Tibial nerve (tissue), 4 donors: Measurements from ENCODE around the gene CCDC63.

Experiments
- EP300 ChIP-seq, 2 donors: sonication (generic); formaldehyde crosslinking; IDR thresholded peaks; one replicate each; pipeline ENCODE4 v1.6.1; 2017; ENCODE audit warnings: antibody characterized with exemption in 2 of 2, mild to moderate bottlenecking in 1 of 2
- POLR2A ChIP-seq, 2 donors: fragments of 450-650 bp; IDR thresholded peaks; one replicate each; pipeline ENCODE4 v1.6.1; 2017; ENCODE audit warnings: antibody characterized with exemption in 2 of 2, mild to moderate bottlenecking in 2 of 2, moderate library complexity in 2 of 2
- TF ChIP-seq, protein P1 (sequence below), 5 experiments: fragments of 200-600 bp in 3 of 5; fragments of 450-650 bp in 2 of 5; sonication (generic) in 3 of 5; IDR thresholded peaks; one replicate each; pipeline ENCODE4 v1.5.1; 2016 to 2019; ENCODE audit warnings: antibody characterized with exemption in 5 of 5, mild to moderate bottlenecking in 3 of 5, moderate library complexity in 2 of 5

DNA sequence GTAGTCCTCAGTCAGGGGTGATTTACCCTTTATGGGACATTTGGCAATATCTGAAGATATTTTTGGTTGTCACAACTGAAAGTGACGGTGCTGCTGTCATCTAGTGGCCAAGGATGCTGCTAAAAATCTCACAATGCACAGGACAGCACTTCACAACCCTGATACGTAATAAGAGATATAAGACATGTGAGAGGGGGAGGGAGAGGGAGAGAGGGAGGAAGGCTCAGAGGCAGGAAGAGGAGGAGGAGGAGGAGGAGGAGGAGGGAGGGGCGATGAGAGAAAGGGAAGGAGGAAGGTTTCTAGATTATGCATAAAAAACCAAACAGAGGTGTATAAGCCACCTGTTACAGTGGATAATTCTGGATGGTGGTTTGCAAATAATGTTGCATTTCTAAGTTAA is 59.3 kb downstream of the CCDC63 start:
- TF ChIP-seq, protein P1, sequence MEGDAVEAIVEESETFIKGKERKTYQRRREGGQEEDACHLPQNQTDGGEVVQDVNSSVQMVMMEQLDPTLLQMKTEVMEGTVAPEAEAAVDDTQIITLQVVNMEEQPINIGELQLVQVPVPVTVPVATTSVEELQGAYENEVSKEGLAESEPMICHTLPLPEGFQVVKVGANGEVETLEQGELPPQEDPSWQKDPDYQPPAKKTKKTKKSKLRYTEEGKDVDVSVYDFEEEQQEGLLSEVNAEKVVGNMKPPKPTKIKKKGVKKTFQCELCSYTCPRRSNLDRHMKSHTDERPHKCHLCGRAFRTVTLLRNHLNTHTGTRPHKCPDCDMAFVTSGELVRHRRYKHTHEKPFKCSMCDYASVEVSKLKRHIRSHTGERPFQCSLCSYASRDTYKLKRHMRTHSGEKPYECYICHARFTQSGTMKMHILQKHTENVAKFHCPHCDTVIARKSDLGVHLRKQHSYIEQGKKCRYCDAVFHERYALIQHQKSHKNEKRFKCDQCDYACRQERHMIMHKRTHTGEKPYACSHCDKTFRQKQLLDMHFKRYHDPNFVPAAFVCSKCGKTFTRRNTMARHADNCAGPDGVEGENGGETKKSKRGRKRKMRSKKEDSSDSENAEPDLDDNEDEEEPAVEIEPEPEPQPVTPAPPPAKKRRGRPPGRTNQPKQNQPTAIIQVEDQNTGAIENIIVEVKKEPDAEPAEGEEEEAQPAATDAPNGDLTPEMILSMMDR (IDR thresholded peaks at IDR 0.05) = no peak
- no peak for TF ChIP-seq POLR2A (IDR thresholded peaks at IDR 0.05)
- TF ChIP-seq EP300 (IDR thresholded peaks at IDR 0.05) = no peak
